Uterus (tissue), 2 donors: Measurements from ENCODE around the gene MAP3K8.

Experiments
- POLR2A ChIP-seq, 2 donors: fragments of 450-650 bp; IDR thresholded peaks; one replicate each; pipeline ENCODE4 v1.6.1; 2016; ENCODE audit warnings: antibody characterized with exemption in 2 of 2, mild to moderate bottlenecking in 1 of 2, moderate library complexity in 1 of 2
- TF ChIP-seq, protein P1 (sequence below), 4 experiments: fragments of 200-600 bp in 2 of 4; fragments of 450-650 bp in 2 of 4; sonication (generic) in 2 of 4; IDR thresholded peaks; one replicate each; pipeline ENCODE4 v1.5.1; 2016 to 2019; ENCODE audit warnings: antibody characterized with exemption in 4 of 4, mild to moderate bottlenecking in 2 of 4, moderate library complexity in 1 of 4

DNA sequence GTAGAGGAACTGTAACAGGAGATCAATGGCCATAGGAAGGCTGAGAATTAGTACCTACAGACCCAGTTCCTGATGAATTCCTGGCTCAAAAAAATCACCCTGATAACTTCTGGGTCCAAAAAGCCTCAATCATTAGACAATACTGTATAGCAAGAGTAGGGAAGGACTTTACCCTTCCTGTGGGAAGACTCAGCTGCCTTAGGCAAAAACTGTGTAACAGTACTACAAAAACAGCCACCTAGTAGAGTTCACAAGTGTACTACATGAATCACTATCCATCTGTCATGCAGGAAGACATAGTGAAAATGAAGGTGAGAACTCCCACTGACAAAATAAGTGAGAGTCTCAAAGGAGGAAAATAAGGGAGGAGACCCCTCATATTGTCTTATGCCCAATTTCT is 47.6 kb downstream of the MAP3K8 start:
- TF ChIP-seq, protein P1, sequence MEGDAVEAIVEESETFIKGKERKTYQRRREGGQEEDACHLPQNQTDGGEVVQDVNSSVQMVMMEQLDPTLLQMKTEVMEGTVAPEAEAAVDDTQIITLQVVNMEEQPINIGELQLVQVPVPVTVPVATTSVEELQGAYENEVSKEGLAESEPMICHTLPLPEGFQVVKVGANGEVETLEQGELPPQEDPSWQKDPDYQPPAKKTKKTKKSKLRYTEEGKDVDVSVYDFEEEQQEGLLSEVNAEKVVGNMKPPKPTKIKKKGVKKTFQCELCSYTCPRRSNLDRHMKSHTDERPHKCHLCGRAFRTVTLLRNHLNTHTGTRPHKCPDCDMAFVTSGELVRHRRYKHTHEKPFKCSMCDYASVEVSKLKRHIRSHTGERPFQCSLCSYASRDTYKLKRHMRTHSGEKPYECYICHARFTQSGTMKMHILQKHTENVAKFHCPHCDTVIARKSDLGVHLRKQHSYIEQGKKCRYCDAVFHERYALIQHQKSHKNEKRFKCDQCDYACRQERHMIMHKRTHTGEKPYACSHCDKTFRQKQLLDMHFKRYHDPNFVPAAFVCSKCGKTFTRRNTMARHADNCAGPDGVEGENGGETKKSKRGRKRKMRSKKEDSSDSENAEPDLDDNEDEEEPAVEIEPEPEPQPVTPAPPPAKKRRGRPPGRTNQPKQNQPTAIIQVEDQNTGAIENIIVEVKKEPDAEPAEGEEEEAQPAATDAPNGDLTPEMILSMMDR (IDR thresholded peaks at IDR 0.05), result no peak
- TF ChIP-seq POLR2A (IDR thresholded peaks at IDR 0.05), result no peak
